CD4-positive, alpha-beta T cell (primary cell): ENCODE results near the gene DBP. TPM values are rescaled to one million over a fixed set of nuclear protein-coding genes. Genes with fewer than 3 reads are reported as not detected.
A peak's percentile ranks its signal among the peaks of the same experiment; 100 is the strongest.

Experiments
- ATAC-seq: fragments of 200-7000 bp; cut with Tn5 transposase; one replicate; pipeline ENCODE4 v1.10.0; 2022; ENCODE audit warnings: mild to moderate bottlenecking; ENCODE audit not compliant: poor library complexity
- CTCF ChIA-PET: fragments of 350-600 bp; sonication (Branson Sonifier 250); formaldehyde crosslinking; loops from one replicate; lab custom pipeline; 2021; ENCODE audit warnings: antibody characterized with exemption, inconsistent platforms; lab: Charles Lee
- POLR2A ChIA-PET: fragments of 350-600 bp; sonication (Branson Sonifier 250); formaldehyde crosslinking; loops from one replicate; lab custom pipeline; 2021; ENCODE audit warnings: antibody characterized with exemption, inconsistent platforms; lab: Charles Lee
- DNase-seq, 14 experiments: peaks; one replicate each; pipeline ENCODE4 v3.0.0-alpha.2; 2013 to 2020; ENCODE audit warnings: mixed read lengths in 2 of 14
- H3K27ac ChIP-seq, 2 donors: one replicate each; pipeline versions ENCODE4 v1.5.1 to v1.7.0; 2013; ENCODE audit warnings: low read length in 2 of 2, low read depth in 1 of 2, mild to moderate bottlenecking in 1 of 2
- H3K27me3 ChIP-seq, 2 experiments: 1 replicate in 1 of 2; 2 replicates in 1 of 2; pipeline versions ENCODE4 v1.6.1 to v1.7.0; 2013; ENCODE audit warnings: low read length in 2 of 2, control low read depth in 1 of 2, mild to moderate bottlenecking in 1 of 2, moderate library complexity in 1 of 2; ENCODE audit not compliant: insufficient read depth in 2 of 2, control insufficient read depth in 1 of 2
- H3K36me3 ChIP-seq: one replicate; pipeline ENCODE4 v1.6.1; 2013; ENCODE audit warnings: low read length, control low read depth; ENCODE audit not compliant: insufficient read depth
- H3K4me1 ChIP-seq: one replicate; pipeline ENCODE4 v1.6.1; 2013; ENCODE audit warnings: low read length, control low read depth; ENCODE audit not compliant: insufficient read depth
- H3K4me3 ChIP-seq: one replicate; pipeline ENCODE4 v1.5.1; 2013; ENCODE audit warnings: mild to moderate bottlenecking, low read length, moderate library complexity
- H3K9me3 ChIP-seq, 2 experiments: 1 replicate in 1 of 2; 2 replicates in 1 of 2; pipeline versions ENCODE4 v1.6.1 to v1.7.0; 2013; ENCODE audit warnings: low read length in 2 of 2, mild to moderate bottlenecking in 2 of 2, control low read depth in 1 of 2, moderate library complexity in 1 of 2; ENCODE audit not compliant: control insufficient read depth in 1 of 2, insufficient read depth in 1 of 2
- H3K27ac Mint-ChIP-seq: one replicate; pipeline ENCODE4 v1.8.0; 2020; ENCODE audit warnings: mixed read lengths
- H3K27me3 Mint-ChIP-seq: one replicate; pipeline ENCODE4 v1.8.0; 2021; ENCODE audit warnings: mixed read lengths
- H3K36me3 Mint-ChIP-seq: one replicate; pipeline ENCODE4 v1.8.0; 2021; ENCODE audit warnings: low read depth, mixed read lengths
- H3K4me1 Mint-ChIP-seq: one replicate; pipeline ENCODE4 v1.8.0; 2021; ENCODE audit warnings: low read depth, mixed read lengths
- H3K4me3 Mint-ChIP-seq: one replicate; pipeline ENCODE4 v1.8.0; 2020; ENCODE audit warnings: mild to moderate bottlenecking, mixed read lengths
- H3K9me3 Mint-ChIP-seq: one replicate; pipeline ENCODE4 v1.8.0; 2020; ENCODE audit warnings: mixed read lengths
- CTCF ChIP-seq: fragments of 200-600 bp; IDR thresholded peaks from one replicate; pipeline ENCODE4 v1.8.0; 2022; ENCODE audit warnings: antibody characterized with exemption, mild to moderate bottlenecking
- intact Hi-C, 2 experiments: fragments of 100-400 bp; cut with DNase I in 1 of 2; cut with micrococcal nuclease in 1 of 2; formaldehyde crosslinking; loops; one replicate each; pipeline versions ENCODE4 v1.15.1 to v1.9.0; 2023 to 2025; cut with DNase I, micrococcal nuclease
- total RNA-seq, 174 experiments: library from RNA in 2 of 174; stranded (reverse) in 2 of 174; gene quantifications; one replicate each; pipeline ENCODE4 v1.2.3 and lab custom pipeline; 2021 to 2026

The DBP gene
- total RNA-seq, 2 experiments from 2014 or later: 48.3 to 55.6 TPM

GRCh38 chr19:48615231-48616040, 21.7 kb downstream of the DBP start:
- H3K4me3 Mint-ChIP-seq: peak overlapping the region; percentile 98
- TF ChIP-seq CTCF: no peak
- H3K4me1 Mint-ChIP-seq: peaks cover 43% of the 10 kb centered on the region
- DNase-seq (no peak), ATAC-seq (no peak)
- Histone ChIP-seq H3K9me3 (no peaks in the 10 kb centered on the region), H3K4me3 (no peak overlapping the region), H3K27me3 (no peaks in the 10 kb centered on the region), H3K36me3 (peaks cover 34% of the 10 kb centered on the region), H3K27ac (no peak overlapping the region), H3K4me1 (peaks cover 46% of the 10 kb centered on the region)
- ChIA-PET CTCF (no interaction called here), POLR2A (no interaction called here)
- intact Hi-C loops: loop anchor here in 1 of 2 experiments (5.0 kb wide), 1 partner anchor 283 kb away; no protein-coding TSS in a partner anchor
- H3K27ac Mint-ChIP-seq: no peak overlapping the region
- no peaks in the 10 kb centered on the region for H3K9me3 Mint-ChIP-seq
- peaks cover 53% of the 10 kb centered on the region for H3K36me3 Mint-ChIP-seq
- H3K27me3 Mint-ChIP-seq: no peaks in the 10 kb centered on the region

GRCh38 chr19:48614436-48615230, 22.5 kb downstream of the DBP start, which contains the start of gene FAM83E:
Gene FAM83E, minus strand, starts transcription at chr19:48615076. Its CDS starts 1,704 bp downstream, at chr19:48613372.
- DNase-seq (peak in 1 of 14 experiments; percentile 36), ATAC-seq (no peak)
- CTCF ChIA-PET: no interaction called here
- Histone ChIP-seq H3K27me3 (no peaks in the 10 kb centered on the region), H3K36me3 (peaks cover 34% of the 10 kb centered on the region), H3K27ac (no peak within 1 kb of the TSS), H3K4me3 (no peak within 1 kb of the TSS), H3K4me1 (peaks cover 38% of the 10 kb centered on the region), H3K9me3 (no peaks in the 10 kb centered on the region)
- Mint-ChIP-seq H3K36me3 (peaks cover 51% of the 10 kb centered on the region), H3K9me3 (no peaks in the 10 kb centered on the region), H3K27ac (peak within 1 kb of the TSS; percentile 37), H3K27me3 (no peaks in the 10 kb centered on the region), H3K4me3 (peak within 1 kb of the TSS; percentile 98), H3K4me1 (peaks cover 36% of the 10 kb centered on the region)
- POLR2A ChIA-PET: no interaction called here
- TF ChIP-seq CTCF: no peak
- intact Hi-C loops: loop anchor here in 1 of 2 experiments (5.0 kb wide), 1 partner anchor 282 kb away; no protein-coding TSS in a partner anchor

- POLR2A ChIA-PET: no interaction called here
- H3K27ac Mint-ChIP-seq: peak overlapping the region; percentile 37
Measured at GRCh38 chr19:48613852-48614435, 23.2 kb downstream of the DBP start.

More at GRCh38 chr19:48613852-48614435, 23.2 kb downstream of the DBP start:
- Histone ChIP-seq H3K27me3 (no peaks in the 10 kb centered on the region), H3K4me3 (no peak overlapping the region), H3K9me3 (no peaks in the 10 kb centered on the region), H3K4me1 (peaks cover 35% of the 10 kb centered on the region), H3K36me3 (peaks cover 34% of the 10 kb centered on the region), H3K27ac (no peak overlapping the region)
- Mint-ChIP-seq H3K4me1 (peaks cover 30% of the 10 kb centered on the region), H3K36me3 (peaks cover 44% of the 10 kb centered on the region), H3K4me3 (peak overlapping the region; percentile 11), H3K27me3 (no peaks in the 10 kb centered on the region), H3K9me3 (no peaks in the 10 kb centered on the region)
- intact Hi-C loops: no loop called here
- no peak for ATAC-seq
- peak in 1 of 14 experiments; percentile 30 for DNase-seq
- TF ChIP-seq CTCF: no peak
- CTCF ChIA-PET: no interaction called here
